ENCODE results near the gene HEXD. TPM values are rescaled to one million over a fixed set of nuclear protein-coding genes. Genes with fewer than 3 reads are reported as not detected.
"Not testable (repeated sequence)": the region's sequence is repeated elsewhere in the genome, so short reads cannot be mapped to it uniquely, and the experiment has no call there.

Gene HEXD
- total RNA-seq, 1 donor from 2014 or later = 82.8 TPM

DNA sequence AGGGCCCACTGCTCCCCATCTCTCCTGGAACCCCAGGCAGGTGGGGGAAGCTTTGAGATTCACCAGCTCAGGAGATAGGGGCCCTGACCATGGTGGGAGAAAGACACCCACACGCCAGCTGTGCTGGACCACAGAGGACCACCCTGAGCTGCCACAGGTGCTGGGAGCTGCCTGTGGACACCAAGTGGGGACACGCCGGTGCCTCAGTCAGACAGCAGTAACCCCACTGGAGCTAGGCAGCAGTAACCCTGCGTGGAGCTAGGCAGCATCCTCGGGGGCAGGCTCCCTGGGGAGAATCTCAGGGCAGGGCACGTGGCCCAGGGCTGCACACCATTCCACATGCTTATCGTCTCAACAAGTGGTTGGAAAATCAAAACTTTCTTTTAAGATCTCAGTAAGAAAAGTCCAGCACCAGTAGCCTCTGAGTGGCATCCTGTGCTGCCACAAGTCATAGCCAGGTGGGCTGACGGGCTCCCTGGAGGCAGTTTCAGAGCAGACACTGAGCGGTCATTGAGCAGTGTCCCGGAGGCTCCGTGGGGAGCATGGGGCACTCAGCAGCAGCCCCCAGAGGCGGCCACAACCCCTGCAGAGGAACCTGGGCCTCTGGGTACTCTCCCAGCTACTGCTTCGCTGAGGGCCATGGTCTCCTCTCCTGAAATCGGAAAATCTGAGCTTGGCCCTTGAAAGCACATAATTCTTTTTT lies 8.0 kb upstream of the HEXD start:
- H3K4me3 Mint-ChIP-seq = no peak overlapping the region
- H3K27ac Mint-ChIP-seq = no peak overlapping the region
- H3K9me3 Mint-ChIP-seq = no peaks in the 10 kb centered on the region
- peaks cover 23% of the 10 kb centered on the region for H3K36me3 Mint-ChIP-seq
- no peaks in the 10 kb centered on the region for H3K27me3 Mint-ChIP-seq (ENCODE audit: low read depth)
- no peak for DNase-seq (ENCODE audit: low spot score in 2 of 2, unreplicated experiment in 2 of 2)
- H3K4me1 Mint-ChIP-seq = peaks cover 5% of the 10 kb centered on the region
- no peak for TF ChIP-seq CTCF (IDR thresholded peaks at IDR 0.05; ENCODE audit: unreplicated experiment)

DNA sequence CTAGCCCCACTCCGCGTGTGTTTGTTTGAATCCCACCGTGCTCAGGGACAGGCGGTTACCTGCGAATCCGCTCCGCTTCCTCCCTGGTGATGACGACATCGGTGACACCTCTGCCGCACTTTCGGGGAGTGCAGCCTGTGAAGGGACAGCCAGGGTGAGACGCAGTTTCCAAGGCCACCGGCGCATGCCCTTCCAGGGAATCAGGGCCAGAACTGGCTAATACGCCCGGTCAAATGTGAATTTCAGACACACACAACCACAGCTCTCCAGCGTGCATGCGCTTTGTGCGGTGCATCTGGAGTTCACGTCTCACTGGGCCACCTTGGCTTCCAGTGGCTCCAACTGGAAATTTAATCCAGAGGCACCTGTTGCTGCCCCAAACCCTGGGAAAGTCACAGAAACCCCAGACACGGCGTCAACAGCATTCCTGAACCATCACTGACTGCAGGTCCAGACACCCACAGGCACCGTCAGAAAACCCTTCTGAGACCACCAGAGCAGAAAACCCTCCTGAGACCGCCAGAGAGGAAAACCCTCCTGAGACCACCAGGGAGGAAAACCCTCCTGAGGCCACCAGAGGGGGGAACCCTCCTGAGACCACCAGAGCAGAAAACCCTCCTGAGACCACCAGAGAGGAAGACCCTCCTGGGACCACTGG lies 6.6 kb upstream of the HEXD start:
- Mint-ChIP-seq H3K27ac (no peak overlapping the region), H3K9me3 (no peaks in the 10 kb centered on the region), H3K36me3 (peaks cover 19% of the 10 kb centered on the region), H3K4me1 (peaks cover 6% of the 10 kb centered on the region), H3K4me3 (no peak overlapping the region), H3K27me3 (ENCODE audit: low read depth) (no peaks in the 10 kb centered on the region)
- no peak for DNase-seq (ENCODE audit: low spot score in 2 of 2, unreplicated experiment in 2 of 2)
- no peak for TF ChIP-seq CTCF (IDR thresholded peaks at IDR 0.05; ENCODE audit: unreplicated experiment)

DNA sequence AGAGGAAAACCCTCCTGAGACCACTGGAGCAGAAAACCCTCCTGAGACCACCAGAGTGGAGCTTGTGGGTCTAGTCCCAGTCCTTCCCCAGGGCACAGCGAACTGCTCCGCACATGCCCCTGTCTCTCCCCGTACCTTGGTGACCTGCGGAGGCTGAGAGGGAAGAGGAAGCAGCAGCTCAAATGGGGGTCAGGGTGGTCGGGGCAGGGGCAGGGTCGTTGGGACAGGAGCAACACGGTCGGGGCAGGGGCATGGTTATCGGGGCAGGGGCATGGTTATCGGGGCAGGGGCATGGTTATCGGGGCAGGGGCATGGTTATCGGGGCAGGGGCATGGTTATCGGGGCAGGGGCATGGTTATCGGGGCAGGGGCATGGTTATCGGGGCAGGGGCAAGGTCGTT lies 6.1 kb upstream of the HEXD start:
- H3K36me3 Mint-ChIP-seq = peaks cover 19% of the 10 kb centered on the region
- H3K4me1 Mint-ChIP-seq; H3K4me3 Mint-ChIP-seq; H3K27me3 Mint-ChIP-seq (ENCODE audit: low read depth); DNase-seq (ENCODE audit: low spot score in 2 of 2, unreplicated experiment in 2 of 2); H3K9me3 Mint-ChIP-seq; H3K27ac Mint-ChIP-seq: not testable (repeated sequence)

- Mint-ChIP-seq H3K27ac (no peak overlapping the region), H3K9me3 (no peaks in the 10 kb centered on the region), H3K4me3 (no peak overlapping the region), H3K27me3 (ENCODE audit: low read depth) (no peaks in the 10 kb centered on the region), H3K4me1 (peaks cover 10% of the 10 kb centered on the region), H3K36me3 (peaks cover 13% of the 10 kb centered on the region)
- no peak for DNase-seq (ENCODE audit: low spot score in 2 of 2, unreplicated experiment in 2 of 2)
- no peak for TF ChIP-seq CTCF (IDR thresholded peaks at IDR 0.05; ENCODE audit: unreplicated experiment)
These were observed 5.3 kb upstream of the HEXD start for GRCh38 chr17:82412535-82413520.

DNA sequence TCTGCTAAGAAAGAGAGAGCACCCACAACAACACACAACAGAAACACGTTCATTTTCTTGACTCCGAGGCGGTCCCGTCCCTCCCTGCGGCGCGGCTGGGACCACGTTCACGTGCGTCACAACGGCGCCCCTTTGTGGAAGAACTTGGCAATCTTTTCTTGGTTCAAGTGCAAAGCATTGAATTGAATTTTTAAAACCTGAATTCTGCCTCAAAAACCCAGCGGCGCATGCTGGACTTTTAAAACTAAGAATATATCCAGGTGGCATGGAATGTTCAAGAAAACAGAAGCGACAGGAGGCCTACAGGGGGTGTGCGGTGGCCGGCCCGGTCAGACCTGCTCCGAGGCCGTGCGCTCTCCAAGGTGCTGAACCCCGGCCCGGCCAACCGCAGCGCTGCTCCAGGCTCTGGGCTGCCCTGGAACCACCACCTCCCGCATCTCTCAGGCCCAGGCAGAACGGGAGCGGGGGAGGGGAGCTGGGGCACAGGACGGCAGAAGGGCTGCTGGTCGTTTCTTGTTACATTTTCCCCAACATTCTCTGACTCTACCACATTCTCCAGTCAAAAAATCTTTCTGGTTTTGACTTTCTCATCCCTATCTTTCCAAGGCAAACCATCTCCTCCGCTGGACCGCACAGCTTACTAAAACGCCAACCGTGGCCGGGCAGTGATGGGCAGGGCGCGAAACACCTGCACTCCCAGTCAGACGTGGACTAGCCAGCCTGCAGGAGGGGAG lies 3.4 kb upstream of the HEXD start:
- Mint-ChIP-seq H3K9me3 (no peaks in the 10 kb centered on the region), H3K36me3 (peaks cover 11% of the 10 kb centered on the region), H3K27ac (no peak overlapping the region), H3K4me1 (peaks cover 17% of the 10 kb centered on the region), H3K4me3 (no peak overlapping the region), H3K27me3 (ENCODE audit: low read depth) (no peaks in the 10 kb centered on the region)
- TF ChIP-seq CTCF (IDR thresholded peaks at IDR 0.05; ENCODE audit: unreplicated experiment) = peak; percentile 68
- DNase-seq (ENCODE audit: low spot score in 2 of 2, unreplicated experiment in 2 of 2) = peak; percentile 76 to 88

Measured in mesothelial cell of epicardium (in vitro differentiated cells).